ENCODE results near the gene FNIP2.

Gene FNIP2

GRCh38 chr4:158938220-158939044 lies 169.6 kb downstream of the FNIP2 start:
- no peak for DNase-seq
- H3K4me1 ChIP-seq, result peaks cover 0 to under 1% (median 0%) of the 10 kb centered on the region in 4 donors
- H3K4me3 ChIP-seq, result no peak overlapping the region
- H3K27ac ChIP-seq, result no peak overlapping the region
- H3K9me3 ChIP-seq, result no peaks in the 10 kb centered on the region
- TF ChIP-seq CTCF (IDR thresholded peaks at IDR 0.05), result no peak
- intact Hi-C loops (cut with DNase I; ENCODE audit: low total_unique reads), result no loop called here
- H3K36me3 ChIP-seq, result no peaks in the 10 kb centered on the region
- H3K27me3 ChIP-seq, result no peaks in the 10 kb centered on the region

GRCh38 chr4:158940271-158940670 lies 171.4 kb downstream of the FNIP2 start:
- H3K4me1 ChIP-seq, result no peaks in the 10 kb centered on the region
- H3K36me3 ChIP-seq, result no peaks in the 10 kb centered on the region
- no peak for DNase-seq
- H3K27ac ChIP-seq, result no peak overlapping the region
- H3K9me3 ChIP-seq, result no peaks in the 10 kb centered on the region
- intact Hi-C loops (cut with DNase I; ENCODE audit: low total_unique reads), result no loop called here
- H3K4me3 ChIP-seq, result no peak overlapping the region
- no peaks in the 10 kb centered on the region for H3K27me3 ChIP-seq
- no peak for TF ChIP-seq CTCF (IDR thresholded peaks at IDR 0.05)

- Histone ChIP-seq H3K27me3 (no peaks in the 10 kb centered on the region), H3K27ac (no peak overlapping the region), H3K4me1 (no peaks in the 10 kb centered on the region), H3K4me3 (no peak overlapping the region), H3K9me3 (no peaks in the 10 kb centered on the region), H3K36me3 (no peaks in the 10 kb centered on the region)
- no peak for TF ChIP-seq CTCF (IDR thresholded peaks at IDR 0.05)
- DNase-seq, result no peak
- intact Hi-C loops (cut with DNase I; ENCODE audit: low total_unique reads), result no loop called here
Measured at GRCh38 chr4:158941321-158941720, 172.5 kb downstream of the FNIP2 start.

GRCh38 chr4:158941895-158942294 lies 173.1 kb downstream of the FNIP2 start:
- Histone ChIP-seq H3K27ac (no peak overlapping the region), H3K36me3 (no peaks in the 10 kb centered on the region), H3K27me3 (no peaks in the 10 kb centered on the region), H3K4me1 (no peaks in the 10 kb centered on the region), H3K4me3 (no peak overlapping the region), H3K9me3 (no peaks in the 10 kb centered on the region)
- TF ChIP-seq CTCF (IDR thresholded peaks at IDR 0.05), result no peak
- DNase-seq, result no peak
- intact Hi-C loops (cut with DNase I; ENCODE audit: low total_unique reads), result no loop called here

GRCh38 chr4:158945529-158946108 lies 176.8 kb downstream of the FNIP2 start:
- no peak for DNase-seq
- Histone ChIP-seq H3K36me3 (no peaks in the 10 kb centered on the region), H3K4me1 (no peaks in the 10 kb centered on the region), H3K4me3 (no peak overlapping the region), H3K27ac (no peak overlapping the region), H3K27me3 (no peaks in the 10 kb centered on the region), H3K9me3 (no peaks in the 10 kb centered on the region)
- TF ChIP-seq CTCF (IDR thresholded peaks at IDR 0.05), result no peak
- intact Hi-C loops (cut with DNase I; ENCODE audit: low total_unique reads), result no loop called here

Measured in tibial artery (tissue), 4 donors.